CD4-positive, alpha-beta T cell treated with Interleukin-15 for 4 hours (primary cell): ENCODE results near the gene ZNF10.

Experiments
- DNase-seq: peaks from one replicate; pipeline ENCODE4 v3.0.0-alpha.2; 2020; ENCODE audit warnings: low spot score

Gene ZNF10

GRCh38 chr12:133201888-133202287 is 71.5 kb downstream of the ZNF10 start:
- no peak for DNase-seq

GRCh38 chr12:133202493-133203343 is 72.3 kb downstream of the ZNF10 start:
- no peak for DNase-seq

GRCh38 chr12:133203344-133204263 is 73.2 kb downstream of the ZNF10 start:
- DNase-seq, result no peak

GRCh38 chr12:133204264-133204603 is 73.8 kb downstream of the ZNF10 start:
- DNase-seq, result no peak

GRCh38 chr12:133206390-133206789 is 76.0 kb downstream of the ZNF10 start:
- DNase-seq, result no peak
